Neural cell (in vitro differentiated cells): Measurements from ENCODE around the gene RABGAP1L. TPM values are rescaled to one million over a fixed set of nuclear protein-coding genes. Genes with fewer than 3 reads are reported as not detected.
"Not testable (repeated sequence)": the region's sequence is repeated elsewhere in the genome, so short reads cannot be mapped to it uniquely, and the experiment has no call there.

Source experiments
- H2AFZ ChIP-seq: fragments of 200-600, 300-800 bp; sonication (generic), shearing (Covaris generic); 2 replicates; pipeline ENCODE4 v1.6.0; 2014; ENCODE audit warnings: low read depth, mild to moderate bottlenecking, antibody characterized with exemption, low read length, moderate library complexity
- H3F3A ChIP-seq: fragments of 200-600 bp; shearing (Covaris generic); 2 replicates; pipeline ENCODE4 v1.6.1; 2016; ENCODE audit warnings: mild to moderate bottlenecking, moderate library complexity, mixed read lengths, antibody characterized with exemption, low read length; ENCODE audit not compliant: insufficient read depth, poor library complexity, severe bottlenecking
- H3K27ac ChIP-seq: fragments of 200-600, 300-800 bp; sonication (generic), shearing (Covaris generic); 2 replicates; pipeline ENCODE4 v1.5.1; 2014; ENCODE audit warnings: mild to moderate bottlenecking, low read length, moderate library complexity
- H3K27me3 ChIP-seq: fragments of 300-800, 200-600 bp; sonication (generic), shearing (Covaris generic); 2 replicates; pipeline ENCODE4 v1.6.0; 2014; ENCODE audit warnings: mild to moderate bottlenecking, low read depth, low read length, moderate library complexity; ENCODE audit not compliant: insufficient read depth
- H3K36me3 ChIP-seq: fragments of 300-800, 200-600 bp; sonication (generic), shearing (Covaris generic); 2 replicates; pipeline ENCODE4 v1.5.1; 2014; ENCODE audit warnings: mild to moderate bottlenecking, antibody characterized with exemption, low read length, moderate library complexity; ENCODE audit not compliant: insufficient read depth
- H3K4me2 ChIP-seq: fragments of 300-800, 200-600 bp; sonication (generic), shearing (Covaris generic); 2 replicates; pipeline ENCODE4 v1.6.0; 2014; ENCODE audit warnings: mild to moderate bottlenecking, low read length
- H3K4me3 ChIP-seq: fragments of 300-800, 200-600 bp; sonication (generic), shearing (Covaris generic); 2 replicates; pipeline ENCODE4 v1.5.1; 2014; ENCODE audit warnings: mild to moderate bottlenecking, low read length, moderate library complexity
- H3K79me2 ChIP-seq: fragments of 200-600 bp; shearing (Covaris generic); replicated peaks from 2 replicates; pipeline ENCODE4 v1.6.0; 2014; ENCODE audit warnings: mild to moderate bottlenecking, low read length, moderate library complexity; ENCODE audit not compliant: insufficient read depth
- H3K9ac ChIP-seq: fragments of 300-800, 200-600 bp; sonication (generic), shearing (Covaris generic); 2 replicates; pipeline ENCODE4 v1.6.1; 2016; ENCODE audit warnings: mild to moderate bottlenecking, low read length, mixed read lengths
- H3K9me2 ChIP-seq: fragments of 200-600 bp; shearing (Covaris generic); 2 replicates; pipeline ENCODE4 v1.6.1; 2016; ENCODE audit warnings: mild to moderate bottlenecking, low read length, mixed read lengths; ENCODE audit not compliant: insufficient read depth
- H3K9me3 ChIP-seq: fragments of 200-600, 300-800 bp; sonication (generic), shearing (Covaris generic); 2 replicates; pipeline ENCODE4 v1.6.1; 2016; ENCODE audit warnings: mild to moderate bottlenecking, mixed run types, low read length, moderate library complexity, mixed read lengths
- H4K20me1 ChIP-seq: fragments of 200-600 bp; shearing (Covaris generic); 2 replicates; pipeline ENCODE4 v1.6.1; 2016; ENCODE audit warnings: mild to moderate bottlenecking, mixed run types; ENCODE audit not compliant: insufficient read depth
- CTCF ChIP-seq: fragments of 450-650 bp; IDR thresholded peaks from 2 replicates; pipeline ENCODE4 v1.5.1; 2014; ENCODE audit warnings: antibody characterized with exemption, mild to moderate bottlenecking, moderate library complexity; ENCODE audit not compliant: poor library complexity, severe bottlenecking
- EP300 ChIP-seq: fragments of 450-650 bp; conservative IDR thresholded peaks from 2 replicates; pipeline ENCODE4 v1.6.1; 2014; ENCODE audit warnings: antibody characterized with exemption, mild to moderate bottlenecking, moderate library complexity; ENCODE audit not compliant: poor library complexity, severe bottlenecking
- EZH2 ChIP-seq: fragments of 200-600, 300-800 bp; shearing (Covaris generic), sonication (generic); IDR thresholded peaks from 2 replicates; pipeline ENCODE4 v1.6.1; 2014; ENCODE audit warnings: antibody characterized with exemption, low read length, borderline replicate concordance, mild to moderate bottlenecking; ENCODE audit not compliant: insufficient read depth, poor library complexity, severe bottlenecking
- MXI1 ChIP-seq: fragments of 450-650 bp; conservative IDR thresholded peaks from 2 replicates; pipeline ENCODE4 v1.6.1; 2014; ENCODE audit warnings: antibody characterized with exemption, mild to moderate bottlenecking; ENCODE audit not compliant: poor library complexity, severe bottlenecking
- POLR2AphosphoS5 ChIP-seq: IDR thresholded peaks from 2 replicates; pipeline ENCODE4 v1.6.1; 2012
- RAD21 ChIP-seq: fragments of 450-650 bp; conservative IDR thresholded peaks from 2 replicates; pipeline ENCODE4 v1.6.1; 2014; ENCODE audit warnings: antibody characterized with exemption, mild to moderate bottlenecking, moderate library complexity
- REST ChIP-seq: IDR thresholded peaks from 2 replicates; pipeline ENCODE4 v1.6.1; 2012; ENCODE audit warnings: borderline replicate concordance
- SMC3 ChIP-seq: fragments of 450-650 bp; conservative IDR thresholded peaks from 2 replicates; pipeline ENCODE4 v1.6.1; 2014; ENCODE audit warnings: antibody characterized with exemption, mild to moderate bottlenecking, moderate library complexity; ENCODE audit not compliant: poor library complexity
- TAF1 ChIP-seq: IDR thresholded peaks from 2 replicates; pipeline ENCODE4 v1.6.1; 2012; ENCODE audit warnings: low read depth
- polyA plus RNA-seq: library from polyadenylated mRNA; depleted of rRNA; stranded (reverse); fragments of >200 nt; gene quantifications from 2 replicates; pipeline ENCODE4 v1.2.3, GENCODE V29; 2014

Gene RABGAP1L
- polyA plus RNA-seq, 1 donor from 2014 or later: 32.2 TPM

GRCh38 chr1:174535207-174535606, 375.9 kb downstream of the RABGAP1L start:
- Histone ChIP-seq H3K9me3 (no peaks in the 10 kb centered on the region), H3F3A (no peaks in the 10 kb centered on the region), H3K79me2 (no peaks in the 10 kb centered on the region), H3K9me2 (no peaks in the 10 kb centered on the region), H3K36me3 (no peaks in the 10 kb centered on the region), H3K27me3 (no peaks in the 10 kb centered on the region), H4K20me1 (no peaks in the 10 kb centered on the region), H3K4me3 (no peak overlapping the region), H3K4me2 (no peak overlapping the region), H2AFZ (no peak overlapping the region), H3K9ac (no peak overlapping the region), H3K27ac (no peak overlapping the region)
- no peak for TF ChIP-seq TAF1
- no peak for TF ChIP-seq RAD21
- TF ChIP-seq EP300: no peak
- no peak for TF ChIP-seq EZH2
- no peak for TF ChIP-seq REST
- TF ChIP-seq CTCF: no peak
- TF ChIP-seq POLR2AphosphoS5: no peak
- TF ChIP-seq SMC3: no peak
- no peak for TF ChIP-seq MXI1

GRCh38 chr1:174543421-174543820, 384.1 kb downstream of the RABGAP1L start:
- H3K4me2 ChIP-seq, H3K27ac ChIP-seq, H3K4me3 ChIP-seq, H3K9me3 ChIP-seq, H3K27me3 ChIP-seq, H3K9ac ChIP-seq, H3K36me3 ChIP-seq, H2AFZ ChIP-seq, H3K9me2 ChIP-seq, H4K20me1 ChIP-seq, H3F3A ChIP-seq, H3K79me2 ChIP-seq: not testable (repeated sequence)

GRCh38 chr1:174550296-174550695, 391.0 kb downstream of the RABGAP1L start:
- TF ChIP-seq EZH2 (no peak), TAF1 (no peak), SMC3 (no peak), CTCF (no peak)
- H3K9ac ChIP-seq: no peak overlapping the region
- H3K4me3 ChIP-seq: no peak overlapping the region
- no peaks in the 10 kb centered on the region for H4K20me1 ChIP-seq
- H3K9me3 ChIP-seq: no peaks in the 10 kb centered on the region
- no peaks in the 10 kb centered on the region for H3K9me2 ChIP-seq
- H3K27ac ChIP-seq: no peak overlapping the region
- no peak overlapping the region for H2AFZ ChIP-seq
- no peaks in the 10 kb centered on the region for H3K36me3 ChIP-seq
- H3K27me3 ChIP-seq: no peaks in the 10 kb centered on the region
- H3F3A ChIP-seq: no peaks in the 10 kb centered on the region
- H3K4me2 ChIP-seq: no peak overlapping the region
- H3K79me2 ChIP-seq: no peaks in the 10 kb centered on the region
